Right forelimb (tissue), 1 donor: ENCODE measurements around the gene CTBP2.
A peak's percentile ranks its signal among the peaks of the same experiment; 100 is the strongest.

Experiments
- DNase-seq: peaks from one replicate; pipeline ENCODE4 v3.0.0-alpha.2; 2018

CTBP2 gene

DNA sequence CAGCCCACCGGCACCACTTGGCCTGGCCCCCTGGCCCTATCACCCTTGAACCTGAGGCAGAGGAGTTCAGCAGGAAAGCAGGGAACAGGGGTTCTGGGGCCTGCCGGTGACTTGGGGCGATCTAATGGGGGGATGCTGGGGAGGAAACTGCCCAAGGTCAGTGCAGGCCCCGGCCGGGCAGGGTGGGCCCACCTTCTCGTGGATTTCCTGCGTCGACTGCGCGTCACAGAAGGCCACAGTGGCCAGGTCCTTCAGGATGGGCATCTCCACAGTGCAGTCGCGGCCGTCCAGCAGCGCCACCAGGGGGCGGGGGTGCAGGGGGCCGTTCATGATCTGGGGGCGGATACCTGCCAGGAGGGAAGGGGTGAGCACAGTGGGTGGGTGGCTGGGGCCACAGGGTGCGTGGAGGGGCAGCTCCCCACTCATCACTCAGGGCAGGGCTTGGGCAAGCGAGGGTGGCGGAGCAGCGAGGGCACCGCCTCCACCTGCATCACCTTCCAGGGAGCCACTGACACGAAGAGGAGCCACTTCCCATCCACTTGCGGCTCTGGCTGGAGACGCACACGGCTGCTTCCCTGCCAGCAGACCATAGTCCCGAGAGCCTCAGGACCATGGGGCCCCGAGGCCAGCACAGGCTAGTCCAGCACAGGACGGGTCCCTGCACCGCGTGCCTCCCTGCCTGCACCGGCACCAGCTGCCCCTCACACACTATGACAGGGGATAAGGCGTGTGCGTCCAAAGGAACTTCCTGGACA lies 157.0 kb downstream of the CTBP2 start:
- DNase-seq = peak; percentile 38

DNA sequence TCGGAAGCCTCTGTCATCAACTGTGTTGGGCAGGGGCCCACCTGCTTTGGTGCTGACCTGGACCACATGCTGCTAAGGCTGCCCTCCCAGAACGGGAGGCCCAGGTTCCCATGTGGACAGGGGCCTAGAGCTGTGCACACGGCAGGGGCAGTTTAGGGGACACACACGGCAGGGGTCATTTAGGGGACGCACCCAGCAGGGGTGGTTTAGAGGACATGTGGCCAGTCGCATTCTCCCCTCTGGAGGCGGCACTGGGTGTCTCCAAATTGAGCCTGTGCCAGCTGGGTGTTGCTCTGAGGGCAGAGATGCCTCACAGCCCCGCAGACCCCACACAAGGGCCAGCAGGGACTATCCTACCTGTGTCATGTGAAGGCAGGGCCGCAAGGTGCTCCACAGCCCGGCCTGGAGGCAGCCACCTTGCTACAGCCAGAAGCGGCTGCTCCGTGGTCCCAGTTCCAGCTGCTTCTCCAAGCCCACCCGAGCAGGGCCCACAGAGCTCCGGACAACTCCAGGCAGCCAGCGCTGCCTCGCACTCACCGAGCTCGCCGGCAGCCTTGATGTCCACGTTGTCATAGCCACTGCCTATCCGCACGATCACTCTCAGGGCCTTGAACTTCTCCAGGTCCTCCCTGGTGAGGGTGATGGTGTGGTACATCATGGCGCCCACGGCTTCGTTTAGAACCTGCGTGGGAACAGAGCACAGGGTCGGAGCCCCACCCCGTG lies 157.8 kb downstream of the CTBP2 start:
- peak; percentile 33 for DNase-seq

DNA sequence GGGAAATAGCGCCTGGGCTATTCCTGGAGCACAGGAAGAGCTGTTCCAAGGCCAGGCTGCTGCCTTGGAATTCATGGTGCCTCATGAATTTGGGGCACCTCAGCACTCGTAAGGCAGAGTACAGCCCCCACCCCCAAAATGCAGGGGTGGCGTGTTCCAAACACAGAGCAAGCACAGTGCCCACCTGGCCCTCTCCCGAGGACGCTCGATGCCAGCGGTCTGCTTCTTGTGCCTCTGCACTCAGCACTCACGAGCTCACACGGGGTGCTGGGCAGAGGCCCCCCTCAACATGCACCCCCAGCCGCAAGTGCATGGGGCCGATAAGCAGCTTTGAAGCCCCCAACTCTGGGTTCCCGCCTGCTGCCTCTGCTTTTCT lies 158.3 kb downstream of the CTBP2 start:
- peak; percentile 32 for DNase-seq

DNA sequence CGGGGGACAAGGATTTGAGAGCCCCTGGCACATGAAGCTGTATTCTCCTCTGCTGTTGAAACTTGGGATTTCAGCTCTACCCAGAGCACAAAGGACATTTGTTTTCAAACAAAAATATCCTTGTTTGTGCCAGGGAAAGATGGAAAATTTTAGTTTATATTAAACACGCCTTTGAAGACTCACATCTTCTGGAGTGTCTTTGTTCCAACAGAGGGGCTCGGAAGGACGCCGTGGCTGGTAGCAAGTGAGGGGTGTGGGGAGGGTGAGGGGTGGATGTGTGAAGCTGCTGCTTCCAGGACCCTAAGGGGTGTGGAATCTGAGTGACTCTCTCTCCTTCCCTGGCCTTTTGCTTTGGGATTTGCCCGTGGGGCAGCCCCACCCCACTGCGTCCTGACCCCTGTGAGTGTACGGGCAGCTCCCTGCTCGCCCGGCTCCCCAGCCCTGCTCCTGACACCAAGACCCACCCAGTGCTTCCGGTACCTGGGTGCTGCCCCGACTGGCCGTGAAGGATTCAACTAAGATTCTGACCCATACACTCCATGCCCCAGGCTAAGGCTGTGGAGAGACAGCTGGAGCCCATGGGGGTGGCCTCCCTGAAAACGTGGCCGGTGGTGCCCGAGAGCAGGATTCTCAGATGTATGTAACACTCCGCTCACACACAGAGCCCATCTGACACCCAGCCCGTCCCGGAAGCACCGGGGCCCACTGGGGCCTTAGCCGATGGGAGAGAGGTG lies 158.9 kb downstream of the CTBP2 start:
- DNase-seq = peak; percentile 43

DNA sequence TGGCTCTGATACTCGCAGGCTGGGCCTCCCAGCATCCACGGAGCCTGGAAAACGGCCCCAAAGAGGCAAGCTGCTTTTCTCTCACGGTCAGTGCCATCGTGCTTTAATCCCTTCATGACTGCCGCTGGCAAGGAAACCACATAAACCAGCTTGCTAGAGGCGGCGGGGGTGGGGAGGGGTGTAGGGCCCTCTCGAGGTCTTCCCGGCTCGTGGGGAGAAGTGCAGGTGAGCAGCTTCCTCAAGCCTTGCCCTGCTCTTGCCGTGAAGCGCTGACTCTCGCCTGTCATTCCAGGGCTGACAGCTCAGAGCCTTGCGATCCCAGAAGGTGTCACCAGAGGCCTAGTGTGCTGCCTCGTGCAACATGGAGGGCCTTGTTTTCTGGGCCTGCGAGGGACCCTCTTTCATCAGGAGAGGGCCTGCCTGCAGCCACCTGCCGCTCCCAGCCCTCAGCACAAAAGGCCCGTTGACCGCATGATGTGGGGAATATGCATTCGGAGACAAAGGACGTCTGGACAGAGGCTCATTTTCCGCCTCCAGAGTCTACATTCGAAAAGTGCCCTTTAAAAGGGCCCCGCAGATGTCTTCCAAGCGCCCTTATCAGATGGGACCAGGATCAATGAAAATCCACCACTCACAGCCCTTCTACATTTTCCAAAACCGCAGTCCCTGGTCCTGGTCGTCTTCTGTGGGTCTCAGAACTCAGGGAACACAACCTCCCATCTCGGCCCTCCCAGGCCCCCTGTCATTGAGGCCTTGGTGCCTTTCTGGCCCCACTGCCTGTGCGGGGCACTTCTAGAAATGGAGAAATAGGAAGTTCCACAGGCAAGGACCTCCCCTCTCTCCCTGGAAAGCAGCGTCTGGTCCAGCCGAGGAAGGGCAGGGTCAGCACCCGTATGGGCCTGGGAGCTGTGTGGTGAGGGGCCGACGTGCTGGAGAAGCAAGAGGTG lies 159.7 kb downstream of the CTBP2 start:
- DNase-seq = peak; percentile 52

DNA sequence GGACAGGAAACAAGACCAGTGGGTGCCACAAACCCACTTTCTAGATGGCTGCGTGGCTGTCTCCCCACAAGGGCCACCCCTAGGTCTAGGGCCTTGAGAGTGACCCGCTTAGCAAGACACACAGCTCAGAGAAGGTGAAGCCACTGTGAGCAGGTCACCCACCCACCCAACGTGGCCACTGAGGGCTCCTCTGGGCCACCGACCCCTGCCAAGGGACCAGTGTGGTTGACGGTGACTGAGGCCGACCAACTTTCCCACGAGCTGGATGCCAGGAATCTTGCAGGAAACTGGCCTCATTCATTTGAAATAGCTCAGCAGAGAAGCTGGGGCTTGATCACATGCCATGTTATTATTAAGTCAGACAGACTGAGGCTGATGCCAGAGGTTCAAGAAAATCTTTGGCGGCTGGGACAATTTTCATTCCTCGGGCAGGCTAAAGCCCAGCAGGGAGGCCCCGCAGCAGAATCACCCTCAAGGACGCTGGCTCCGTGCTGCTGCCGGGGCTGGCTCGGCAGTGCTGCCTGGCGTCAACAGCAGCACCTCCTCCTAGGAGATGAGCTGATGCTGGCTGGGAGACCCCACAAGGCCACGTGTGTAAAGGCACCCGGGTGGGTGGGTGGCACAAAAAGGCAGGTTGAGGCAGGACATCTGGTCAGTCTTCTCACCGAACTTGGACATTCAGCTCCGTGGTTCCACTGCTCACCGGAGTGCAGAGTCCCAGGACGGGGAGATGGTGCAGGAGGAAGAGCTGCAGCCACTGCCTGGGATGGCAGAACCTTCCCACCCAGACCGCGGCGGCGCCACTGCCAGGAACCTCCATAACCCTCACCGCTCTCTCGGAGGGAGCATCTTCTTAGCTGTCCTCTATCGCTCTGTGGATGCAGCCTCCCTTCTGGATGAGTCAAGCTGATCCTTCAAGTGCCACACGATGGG lies 160.7 kb downstream of the CTBP2 start:
- peak; percentile 76 for DNase-seq

DNA sequence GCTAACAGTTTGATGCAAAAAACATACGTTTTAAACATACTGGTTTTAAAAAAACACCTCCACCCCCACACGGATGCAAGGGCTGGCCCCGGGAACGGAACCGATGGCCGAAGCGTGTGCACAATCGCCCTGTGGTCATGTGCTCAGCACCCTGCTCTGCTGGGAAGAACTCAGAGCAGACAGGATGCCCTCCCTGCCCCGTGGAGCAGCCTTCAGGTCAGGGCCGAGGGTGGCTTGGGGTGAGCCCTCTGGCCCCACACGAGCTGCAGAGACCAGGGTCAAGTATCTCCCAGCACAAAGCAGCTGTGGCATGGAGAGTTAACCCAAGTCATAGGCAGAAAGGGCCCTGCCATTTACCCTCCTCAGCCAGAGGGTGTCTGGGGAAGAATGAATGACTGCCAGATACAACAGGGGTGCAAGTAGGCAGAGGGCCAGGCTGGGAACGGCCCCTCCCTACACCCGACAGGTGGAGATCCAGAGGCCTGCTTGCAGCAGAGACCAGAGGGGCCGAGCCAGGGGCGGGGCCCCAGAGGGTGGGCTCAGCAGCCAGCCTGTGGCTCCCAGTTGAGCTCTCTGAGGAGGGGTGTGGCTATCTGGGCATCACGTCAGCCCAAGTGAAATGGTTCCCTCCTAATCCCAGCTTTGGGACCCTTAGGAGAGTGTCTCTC lies 161.6 kb downstream of the CTBP2 start:
- peak; percentile 53 for DNase-seq

DNA sequence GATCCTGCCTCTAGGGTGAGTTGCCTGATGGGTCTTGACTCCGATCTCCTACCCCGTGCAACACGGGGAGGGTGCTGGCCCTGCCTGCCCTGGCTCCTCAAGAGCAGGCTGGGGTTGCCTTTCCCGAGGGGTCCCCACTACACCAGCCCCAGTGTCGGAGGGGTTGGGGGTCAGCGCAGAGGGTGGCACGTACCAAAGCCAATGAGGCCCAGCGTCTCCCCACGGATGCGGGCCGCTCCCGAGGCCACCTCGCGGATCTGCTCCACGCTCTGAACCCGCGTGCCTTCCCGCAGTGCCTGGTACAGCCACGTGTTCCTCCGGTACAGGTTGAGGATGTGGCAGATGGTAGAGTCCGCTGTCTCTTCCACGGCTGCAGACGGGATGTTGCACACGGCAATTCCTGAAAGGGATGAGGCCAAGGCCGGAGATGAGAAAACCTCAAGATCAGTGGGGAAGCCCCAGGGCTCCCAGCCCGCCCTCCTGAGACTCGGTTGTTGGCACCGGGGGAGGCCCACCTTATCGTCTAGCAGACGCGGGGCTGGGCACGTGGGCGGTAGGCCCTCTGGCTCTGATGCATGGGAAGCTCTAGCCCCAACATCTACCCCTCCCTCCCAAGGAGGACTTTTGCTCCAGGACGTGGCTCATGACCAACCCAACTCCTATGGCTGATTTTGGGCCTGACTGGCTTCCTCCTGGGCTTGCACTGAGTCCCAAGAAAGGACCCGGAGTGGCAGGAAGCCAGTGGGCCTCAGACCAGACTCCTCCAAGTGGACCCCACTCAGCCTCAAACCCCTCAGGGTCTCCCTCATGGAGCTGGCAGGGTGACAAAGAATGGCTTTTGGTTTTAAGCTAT lies 162.4 kb downstream of the CTBP2 start:
- peak; percentile 56 for DNase-seq

DNA sequence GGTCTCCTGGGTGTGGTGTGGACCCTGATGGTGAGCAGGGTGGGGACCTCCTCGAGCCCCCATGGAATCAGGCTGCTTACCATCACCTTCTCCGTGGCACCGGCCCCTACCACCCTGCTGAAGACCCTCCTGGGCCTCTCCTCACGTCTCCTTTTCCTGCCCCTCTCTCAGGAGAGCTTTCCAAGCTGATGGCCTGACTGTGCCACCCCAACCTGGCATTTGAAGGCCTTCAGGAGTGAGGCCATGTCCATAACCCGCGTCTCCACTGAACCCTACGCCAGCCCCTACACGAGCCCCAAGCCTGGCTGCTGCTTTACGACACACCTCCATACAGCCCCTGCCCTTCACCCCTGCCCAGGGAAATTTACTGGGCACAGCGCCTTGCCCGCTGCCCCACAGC lies 163.1 kb downstream of the CTBP2 start:
- DNase-seq = no peak

DNA sequence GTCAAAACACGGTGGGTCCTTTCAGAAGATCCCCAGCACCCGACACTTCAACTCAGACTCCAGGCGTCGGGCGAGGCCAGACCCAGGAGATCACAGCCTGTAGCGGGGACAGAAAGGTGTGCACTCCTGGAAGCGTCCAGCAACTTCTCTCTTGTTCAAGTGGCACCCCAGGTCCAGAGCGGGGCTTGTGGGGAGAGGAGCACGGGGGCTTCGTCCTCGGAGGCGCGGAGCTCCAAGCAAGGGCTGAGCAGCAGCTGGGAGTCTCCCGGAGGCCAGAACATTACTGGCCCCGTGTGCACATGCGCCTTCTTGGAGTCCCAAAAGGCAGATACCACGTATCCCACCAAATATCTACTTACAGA lies 163.5 kb downstream of the CTBP2 start:
- no peak for DNase-seq

DNA sequence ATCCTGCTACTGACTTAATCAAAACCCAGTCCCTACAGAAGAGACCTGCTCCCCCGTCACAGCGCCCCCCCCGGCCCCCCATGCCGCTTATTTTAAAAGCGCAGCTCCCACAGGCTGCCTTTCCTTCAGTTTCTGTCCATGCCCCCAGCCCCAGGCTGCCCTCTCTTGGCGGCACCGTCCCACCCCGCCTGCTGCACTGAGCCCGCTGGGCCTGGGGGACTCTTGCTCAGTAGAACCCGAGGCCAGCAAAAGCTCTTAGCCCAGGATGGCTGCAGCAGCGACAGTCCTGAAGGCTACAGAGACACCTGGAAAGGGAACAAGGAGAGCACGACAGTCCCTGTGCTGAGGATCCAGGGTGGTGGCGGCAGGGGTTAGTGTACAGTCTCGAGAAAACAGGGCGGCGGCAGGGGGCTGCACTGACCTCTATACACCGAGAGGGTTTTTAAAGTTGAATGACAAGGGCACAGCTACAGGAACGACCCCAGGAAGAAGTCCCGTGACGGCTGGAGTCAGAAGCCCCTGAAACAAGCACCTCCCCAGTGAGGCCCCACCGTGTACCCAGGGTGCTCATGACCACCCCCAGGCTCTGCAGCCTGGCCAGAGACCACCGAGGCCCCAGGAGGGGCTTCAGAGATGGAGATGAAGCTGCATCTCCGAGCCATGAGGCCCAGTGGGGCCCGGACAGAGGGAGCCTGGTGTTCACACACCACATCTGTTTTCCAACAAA lies 164.1 kb downstream of the CTBP2 start:
- DNase-seq = no peak

DNA sequence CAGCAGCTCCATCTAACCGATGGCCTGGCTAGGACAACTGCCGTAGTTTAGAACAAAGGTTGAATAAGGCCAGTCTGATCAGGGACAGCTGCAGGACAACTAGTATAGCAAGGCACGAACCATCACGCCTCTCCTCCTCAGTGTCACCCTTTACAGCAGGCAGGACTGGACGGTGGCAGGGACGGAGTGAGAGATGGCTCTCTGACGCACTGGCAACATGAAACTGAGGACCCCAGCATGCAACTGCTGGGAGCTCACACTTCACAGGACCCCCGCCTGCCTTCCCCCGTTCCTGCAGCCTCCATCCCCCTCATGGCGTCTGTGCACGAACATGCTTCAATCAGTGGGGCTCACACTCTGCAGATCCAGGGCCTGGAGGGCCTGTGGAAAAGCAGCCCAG lies 164.8 kb downstream of the CTBP2 start:
- DNase-seq = no peak

DNA sequence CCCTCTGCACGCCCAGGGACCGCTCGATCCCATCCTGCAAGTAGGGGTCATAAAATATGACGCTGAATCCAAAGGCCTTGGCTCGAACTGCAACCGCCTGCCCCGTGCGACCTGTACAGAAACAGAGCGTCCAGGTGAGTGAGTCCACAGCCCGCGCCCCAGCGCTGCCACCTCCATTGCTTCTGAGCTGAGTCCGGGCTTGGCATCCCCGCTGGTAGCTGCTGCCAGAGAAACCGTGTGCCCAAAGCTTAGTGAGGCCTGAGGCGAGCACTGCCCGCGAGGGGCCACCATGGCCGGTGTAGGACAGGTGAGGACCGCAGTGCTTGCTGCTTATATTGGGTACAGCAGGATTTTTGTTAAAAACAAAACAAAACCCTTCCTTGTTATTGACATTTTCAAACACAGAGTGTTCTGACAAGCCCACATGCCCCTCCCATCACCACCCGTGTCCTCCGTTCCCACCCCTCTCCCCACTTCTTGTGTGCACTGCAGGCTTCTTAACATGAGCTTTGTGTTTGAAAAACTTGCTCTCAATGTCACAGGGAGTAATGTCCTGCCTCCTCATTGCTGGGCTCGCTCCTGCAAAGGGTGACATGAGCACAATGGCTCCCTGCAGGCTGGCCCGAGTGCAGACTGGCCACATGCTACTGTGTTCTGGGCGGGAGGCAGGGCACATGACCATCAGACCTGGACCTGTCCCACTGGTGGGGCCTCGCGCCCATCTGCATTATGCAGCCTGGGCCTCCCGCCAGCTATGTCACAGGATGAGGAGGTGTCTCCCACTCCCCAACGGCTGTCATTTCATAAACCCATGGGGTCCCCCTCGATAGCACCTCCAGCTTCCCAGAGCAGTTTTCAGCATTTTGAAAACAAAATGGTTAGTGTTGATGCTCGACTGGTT lies 165.5 kb downstream of the CTBP2 start:
- no peak for DNase-seq

DNA sequence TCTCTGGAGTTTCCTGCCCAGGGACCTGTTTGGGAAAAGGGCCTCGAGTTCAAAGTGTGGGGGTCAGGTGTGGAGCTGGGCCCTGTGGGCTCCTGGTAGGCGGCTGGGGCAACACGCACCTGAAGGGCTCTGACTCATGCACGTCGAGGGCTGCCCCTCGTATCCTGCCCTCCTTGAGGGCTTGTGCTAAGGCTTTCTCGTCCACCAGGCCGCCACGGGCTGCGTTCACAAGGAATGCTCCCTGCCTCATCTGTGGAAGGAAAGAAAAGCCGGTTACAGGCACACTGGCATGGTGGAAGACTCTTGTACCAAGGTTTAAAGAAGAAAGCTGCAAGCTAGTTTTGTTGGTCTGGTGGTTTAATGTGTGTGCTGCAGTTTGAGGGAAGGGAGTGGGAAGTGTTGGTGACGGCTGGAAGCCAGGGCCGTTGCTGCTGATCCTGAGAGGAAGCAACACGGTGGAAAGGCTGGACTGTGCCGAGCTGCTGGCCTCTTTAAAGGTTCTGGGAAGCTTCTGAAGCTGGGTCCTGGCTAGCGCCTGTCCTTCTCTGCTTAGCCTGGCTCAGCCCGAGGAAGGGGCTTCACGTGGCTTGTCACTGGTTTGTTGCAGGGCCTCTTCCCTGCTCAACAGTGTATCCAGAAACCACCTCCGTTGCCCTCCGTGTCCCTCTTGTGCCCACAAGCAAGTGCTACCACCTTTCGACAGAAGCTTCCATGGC lies 166.5 kb downstream of the CTBP2 start:
- no peak for DNase-seq

DNA sequence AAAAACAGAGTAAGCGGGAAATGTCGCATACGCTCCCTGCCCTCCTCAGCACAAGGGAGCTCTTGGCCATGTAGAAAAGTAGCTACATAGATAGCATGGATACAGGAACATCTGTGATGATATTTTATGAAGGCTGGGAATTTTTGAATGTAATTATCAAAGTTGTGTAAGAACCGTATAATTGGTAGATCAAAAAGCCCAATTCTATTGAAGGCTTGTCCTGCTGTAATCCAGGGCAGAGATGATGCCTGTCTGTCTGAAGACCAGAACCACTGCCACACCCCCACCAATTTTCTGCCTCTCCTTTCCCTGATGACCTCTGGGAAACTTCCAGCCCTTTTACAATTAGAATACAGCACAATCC lies 167.0 kb downstream of the CTBP2 start:
- no peak for DNase-seq

DNA sequence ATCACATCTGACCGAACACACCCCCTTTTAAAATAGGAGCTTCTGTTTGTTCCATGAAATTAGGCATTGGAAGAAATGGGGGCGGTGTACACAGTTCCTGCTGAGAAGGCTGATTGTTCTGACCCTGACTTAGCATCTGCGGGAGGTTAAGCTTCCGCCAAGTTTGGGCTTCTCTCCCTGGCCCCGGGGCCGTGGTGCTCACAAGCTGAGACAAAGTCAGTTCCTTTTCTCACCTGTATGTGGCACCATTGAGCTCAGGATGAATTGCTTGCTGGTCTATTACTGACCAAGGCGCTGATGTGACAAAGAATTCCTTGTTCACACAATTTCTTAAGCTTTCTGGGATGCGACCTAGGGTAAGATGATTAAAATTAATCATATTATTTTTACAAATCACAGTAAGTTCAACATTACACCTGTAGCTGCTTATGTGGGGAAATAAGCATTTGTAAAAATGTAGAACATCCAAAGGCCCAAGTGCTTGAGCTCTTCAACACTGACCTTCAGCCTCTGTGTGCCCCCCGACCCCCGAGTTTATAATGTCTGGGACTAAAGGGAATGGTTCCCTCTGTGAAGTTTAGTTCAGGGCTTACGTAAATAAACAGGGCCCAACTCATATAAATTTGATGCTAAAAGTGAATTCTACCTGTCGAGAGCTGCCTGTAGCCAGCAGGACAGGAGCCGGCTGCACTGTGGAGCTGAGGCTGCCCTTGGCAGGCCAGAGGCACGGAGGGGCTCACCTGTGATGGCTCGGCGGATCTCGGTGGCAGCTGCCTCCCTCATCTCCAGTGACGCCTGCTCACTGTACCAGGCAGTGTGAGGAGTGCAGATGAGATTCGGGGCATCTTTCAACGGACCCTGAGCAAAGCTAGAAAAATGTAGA lies 167.7 kb downstream of the CTBP2 start:
- no peak for DNase-seq

DNA sequence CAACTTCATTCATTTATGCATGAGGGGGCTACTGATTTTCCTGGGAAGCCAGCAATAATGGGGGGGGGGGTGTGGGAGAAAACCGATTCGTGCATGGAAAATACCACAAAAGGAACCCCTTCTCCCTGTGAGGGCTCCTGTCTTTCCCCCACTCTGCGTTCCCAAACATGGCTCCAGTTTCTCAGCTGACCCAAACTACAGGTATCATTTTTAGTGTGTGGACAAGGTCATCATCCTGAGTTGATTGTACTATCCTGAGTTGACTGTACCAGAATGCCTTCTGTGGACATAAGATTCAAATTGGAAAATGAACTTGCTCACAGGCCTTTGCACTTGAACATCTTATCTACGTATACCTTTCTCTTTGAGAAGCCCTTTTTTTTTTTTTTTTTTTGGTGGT lies 168.5 kb downstream of the CTBP2 start:
- no peak for DNase-seq
